Activated CD4-positive, alpha-beta T cell treated with anti-CD3 and anti-CD28 coated beads for 4 hours (primary cell): ENCODE data around the gene SEC14L2.
A peak's percentile ranks its signal among the peaks of the same experiment; 100 is the strongest.

Source experiments
- DNase-seq, 2 donors: peaks; one replicate each; pipeline ENCODE4 v3.0.0-alpha.2; 2020

SEC14L2 gene

DNA sequence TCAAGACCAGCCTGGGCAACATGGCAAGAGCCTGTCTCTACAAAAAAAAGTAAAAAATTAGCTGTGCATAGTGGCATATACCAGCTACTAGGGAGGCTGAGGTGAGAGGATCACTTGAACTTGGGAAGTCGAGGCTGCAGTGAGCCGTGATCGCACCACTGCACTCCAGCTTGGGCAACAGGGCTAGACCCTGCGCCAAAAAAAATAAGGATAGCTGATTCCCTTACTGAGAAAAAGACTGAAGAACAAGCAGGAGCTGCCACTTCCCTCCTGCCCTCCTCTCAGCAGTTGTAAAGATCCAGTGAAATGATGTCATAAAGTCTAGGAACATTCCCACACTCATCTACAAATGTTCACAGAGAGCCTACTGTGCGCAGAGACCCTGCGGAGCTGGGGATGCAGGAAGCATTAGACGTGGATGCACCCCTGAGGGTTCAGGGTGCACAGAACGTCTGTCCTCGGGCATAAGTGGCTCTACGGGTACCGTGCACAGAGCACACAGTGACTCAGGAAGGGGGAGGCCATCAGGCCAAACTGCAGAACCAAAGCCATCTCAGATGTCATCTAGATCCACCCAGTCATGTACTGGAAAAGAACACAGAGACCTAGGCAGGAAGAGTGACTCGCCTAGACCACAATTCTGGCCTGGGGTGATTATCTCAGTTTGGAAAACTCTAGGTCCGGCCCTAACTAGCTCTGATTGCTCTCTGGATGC is 11.7 kb downstream of the SEC14L2 start:
- DNase-seq, result no peak

- DNase-seq, result no peak
Observed at GRCh38 chr22:30411780-30412179, 15.0 kb downstream of the SEC14L2 start.

DNA sequence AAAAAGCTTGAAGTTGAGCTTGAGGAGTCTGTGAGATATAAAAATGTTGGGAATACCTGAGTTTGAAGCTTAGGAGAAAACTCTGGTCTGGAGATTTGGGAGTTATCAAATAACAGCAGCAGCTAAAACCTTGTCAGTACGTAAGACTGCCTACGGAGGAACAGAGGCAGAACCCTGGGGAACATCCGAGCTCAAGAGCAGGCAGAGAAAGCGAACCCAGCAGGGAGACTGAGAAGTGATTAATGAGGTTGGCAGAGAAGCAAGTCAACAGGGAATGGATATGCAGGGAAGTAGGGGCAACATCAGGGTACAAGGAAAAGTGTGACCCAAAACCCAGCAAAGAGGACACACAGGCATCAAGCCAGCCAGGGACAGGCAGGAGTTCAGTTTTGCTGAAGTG is 16.2 kb downstream of the SEC14L2 start:
- no peak for DNase-seq

DNA sequence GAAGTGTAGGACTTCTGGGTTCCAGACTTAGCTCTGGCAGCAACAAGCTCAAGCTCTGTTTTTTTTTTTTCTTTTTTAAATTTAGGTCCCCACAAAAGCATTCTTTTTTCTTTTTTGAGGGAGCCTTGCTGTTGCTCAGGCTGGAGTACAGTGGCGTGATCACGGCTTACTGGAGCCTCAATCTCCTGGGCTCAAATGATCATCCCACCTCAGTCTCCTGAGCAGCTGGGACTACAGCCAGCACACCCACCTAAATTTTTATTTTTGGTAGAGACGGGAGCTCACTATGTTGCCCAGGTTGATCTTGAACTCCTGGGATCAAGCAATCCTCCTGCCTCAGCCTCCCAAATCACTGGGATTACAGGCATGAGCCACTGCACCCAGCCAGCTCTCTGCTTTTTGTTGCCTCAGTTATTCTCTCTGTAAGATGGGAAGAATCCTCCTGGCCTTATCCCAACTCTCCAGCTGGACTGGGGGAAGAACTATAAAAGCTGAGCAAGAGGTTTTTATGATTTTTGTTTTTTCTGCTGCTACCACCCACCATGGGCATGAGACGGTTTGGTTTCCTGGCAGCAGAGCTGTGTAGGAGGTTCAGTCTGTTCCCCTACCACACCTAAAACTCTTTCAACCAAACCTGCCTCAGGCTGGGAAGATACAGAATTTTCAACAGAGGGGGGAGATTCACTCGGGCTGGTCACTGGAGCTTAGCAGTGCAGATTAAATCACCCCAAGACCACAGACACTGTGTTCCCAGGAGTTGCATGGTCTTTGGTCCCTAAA is 17.1 kb downstream of the SEC14L2 start:
- DNase-seq, result no peak

DNA sequence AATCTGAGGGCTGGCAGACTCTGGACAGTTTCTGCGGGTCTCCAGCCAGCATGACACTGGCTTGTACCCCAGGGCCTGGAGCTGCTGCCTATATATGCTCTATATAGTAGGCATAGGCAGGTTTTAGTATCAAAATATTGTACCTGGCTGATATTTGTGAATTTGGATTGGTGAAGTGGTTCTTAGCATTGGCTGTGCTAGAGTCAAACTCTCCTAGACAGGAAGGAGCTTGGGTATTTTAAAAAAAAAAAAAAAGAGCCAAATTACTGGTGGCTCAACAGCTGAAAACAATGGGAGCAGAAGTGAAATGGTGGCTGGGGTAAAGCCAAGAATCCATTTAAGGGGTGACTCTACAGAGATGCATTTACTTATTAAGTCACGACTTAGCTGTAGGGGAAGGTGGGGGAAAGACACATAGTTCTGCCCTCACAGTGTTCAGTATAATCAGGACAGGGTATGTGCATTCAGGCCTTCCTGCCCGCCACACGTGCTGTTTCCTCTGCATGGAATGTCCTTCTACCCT is 17.8 kb downstream of the SEC14L2 start:
- DNase-seq, result no peak

DNA sequence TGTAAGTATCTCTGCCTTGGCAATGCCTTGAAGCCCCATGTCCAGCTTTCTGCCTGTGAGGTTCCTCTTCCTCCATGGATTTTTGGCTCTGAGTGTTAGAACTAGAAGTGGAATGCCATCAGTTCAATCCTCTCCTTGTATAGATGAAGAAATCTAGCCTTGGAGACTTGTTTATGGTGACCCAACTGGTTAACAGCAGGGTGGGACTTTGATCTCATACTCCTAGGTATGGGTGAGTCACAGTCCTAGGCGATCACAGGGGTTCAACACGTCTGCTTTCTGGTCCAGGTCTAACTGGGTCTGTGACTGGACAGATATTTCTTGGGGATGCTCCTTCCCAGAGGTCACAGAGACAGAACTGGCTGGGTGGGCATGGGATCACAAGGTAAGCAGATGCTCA is 19.6 kb downstream of the SEC14L2 start:
- DNase-seq, result no peak

DNA sequence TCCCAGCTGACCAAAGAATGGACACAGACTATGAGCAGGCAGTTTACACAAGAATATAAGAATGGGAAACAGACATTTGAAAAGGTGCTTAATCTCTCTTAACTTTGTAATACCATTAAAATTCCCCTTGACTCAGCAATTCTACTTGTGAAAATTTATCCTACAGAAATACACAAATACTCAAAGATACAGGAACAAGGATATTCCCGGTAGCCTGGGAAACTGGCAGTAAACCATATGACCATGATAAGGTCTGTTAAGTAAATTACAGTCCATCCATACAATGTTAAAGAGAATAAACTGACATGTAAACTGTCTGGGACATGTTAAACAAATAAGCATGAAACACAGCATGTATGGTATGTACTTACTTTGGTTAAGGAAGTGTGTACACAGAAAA is 20.0 kb downstream of the SEC14L2 start:
- no peak for DNase-seq

DNA sequence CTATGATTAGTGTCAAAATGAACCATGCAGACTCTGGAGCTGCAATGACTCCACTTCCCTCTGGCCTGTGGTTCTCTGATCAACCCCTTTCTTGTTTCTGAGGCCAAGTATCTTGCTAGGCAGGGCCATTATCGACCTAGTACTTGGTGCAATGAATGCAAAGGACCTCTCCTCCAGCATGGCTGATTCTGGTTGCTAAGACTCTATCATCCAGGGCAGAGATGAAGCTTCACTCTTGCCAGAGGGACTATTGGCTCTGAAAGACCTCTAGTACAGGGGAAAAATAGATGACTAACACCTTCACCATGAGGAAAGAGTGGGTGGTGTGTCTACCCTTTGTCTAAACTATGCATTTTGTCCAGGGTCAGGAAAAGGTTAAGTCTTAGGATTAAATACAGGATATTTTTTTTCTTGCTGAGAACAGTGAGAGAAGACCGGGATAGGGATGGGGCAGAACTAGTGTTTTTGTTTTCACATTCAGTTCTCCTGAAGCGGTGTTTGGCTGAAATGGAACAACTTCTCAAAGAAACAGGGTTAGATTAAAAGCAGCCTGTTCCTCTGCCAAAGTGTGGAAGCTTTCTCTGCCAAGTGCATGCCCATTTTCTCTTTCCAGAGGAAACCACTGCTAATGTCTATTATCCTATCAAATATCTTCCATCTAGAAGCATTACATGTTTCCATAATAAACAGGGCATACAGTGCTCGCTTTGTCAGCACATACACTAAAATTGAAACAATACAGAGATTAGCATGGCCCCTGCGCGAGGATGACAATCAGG is 23.7 kb downstream of the SEC14L2 start:
- no peak for DNase-seq

- DNase-seq, result no peak
Observed at GRCh38 chr22:30421695-30422480, 25.1 kb downstream of the SEC14L2 start.

- DNase-seq, result peak; percentile 31 to 40
Observed at GRCh38 chr22:30422481-30423300, 25.9 kb downstream of the SEC14L2 start.

- DNase-seq, result peak; percentile 37 to 56
Observed at GRCh38 chr22:30423301-30423958, 26.6 kb downstream of the SEC14L2 start.

DNA sequence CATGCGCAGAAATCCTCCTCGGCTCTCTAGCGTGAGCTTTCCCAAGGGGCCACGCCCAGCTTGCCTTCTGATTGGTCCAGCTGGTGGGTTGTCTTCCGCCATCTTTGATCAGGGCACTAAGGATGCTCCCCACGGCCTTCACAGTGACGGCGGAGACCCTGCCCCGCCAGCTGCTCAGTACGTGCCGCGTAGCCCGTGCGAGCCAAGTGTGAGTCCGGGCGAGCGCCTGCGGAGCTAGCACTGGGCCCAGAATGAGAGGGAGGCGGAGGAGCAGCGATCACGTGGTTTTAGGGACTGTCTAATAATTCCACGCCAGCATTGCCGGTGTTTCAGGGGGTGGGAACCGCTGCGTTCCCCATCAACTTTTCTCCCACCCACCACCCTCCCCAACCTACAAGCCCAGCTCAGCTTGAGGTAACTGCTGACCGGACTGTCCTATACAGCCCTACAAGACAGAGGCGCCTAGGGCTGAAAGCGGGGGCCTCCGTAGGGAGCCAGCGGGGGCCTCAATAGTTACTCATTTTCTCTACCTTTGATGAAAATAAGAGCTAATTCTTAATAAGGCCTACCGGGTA is 27.2 kb downstream of the SEC14L2 start:
- DNase-seq, result peak; percentile 96 to 99

DNA sequence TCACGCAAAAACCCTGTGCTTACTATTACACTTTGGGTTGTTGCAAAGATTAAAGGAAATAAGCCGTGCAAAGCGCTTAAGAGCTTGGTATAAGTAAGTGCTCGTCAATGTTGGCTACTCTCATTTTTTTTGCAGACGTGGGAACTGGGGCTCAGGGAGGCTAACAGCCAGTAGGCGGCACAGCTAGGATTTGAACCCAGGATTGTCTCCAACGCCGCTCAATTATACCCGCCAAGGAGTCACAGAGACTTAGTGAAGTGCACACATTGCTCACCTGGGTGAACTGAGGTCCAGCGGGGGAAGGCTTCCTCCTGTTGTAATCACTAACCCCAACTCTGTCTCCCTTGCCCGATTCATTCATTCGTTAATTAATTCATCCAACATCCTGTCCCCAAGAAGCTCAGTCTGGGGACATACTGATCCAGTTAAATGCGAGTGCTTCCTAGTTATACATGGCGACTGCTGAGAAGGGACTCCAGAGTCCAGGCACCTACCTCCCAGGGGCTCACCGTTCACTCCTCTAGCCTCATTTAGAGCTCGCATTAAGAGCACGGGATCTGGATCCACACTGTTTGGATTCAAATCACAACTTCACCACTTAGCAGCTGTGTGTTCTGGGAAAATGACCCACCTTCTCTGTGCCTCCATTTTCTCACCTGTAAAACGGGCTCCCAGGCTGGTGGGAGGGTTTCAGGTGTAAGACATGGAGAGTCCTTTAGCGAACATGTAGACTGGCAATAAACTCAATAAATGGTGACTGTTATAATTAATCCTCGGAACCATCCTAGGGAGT is 27.9 kb downstream of the SEC14L2 start:
- no peak for DNase-seq

GRCh38 chr22:30425327-30425615 is 28.5 kb downstream of the SEC14L2 start:
- DNase-seq, result no peak

- peak; percentile 47 to 54 for DNase-seq
Observed at GRCh38 chr22:30425616-30426387, 29.0 kb downstream of the SEC14L2 start, which contains the start of gene MTFP1. Gene MTFP1 (plus strand): TSS chr22:30425768. CDS start chr22:30425880, 112 bp downstream.

- DNase-seq, result peak; percentile 87 to 90
Observed at GRCh38 chr22:30426388-30427353, 29.9 kb downstream of the SEC14L2 start.

DNA sequence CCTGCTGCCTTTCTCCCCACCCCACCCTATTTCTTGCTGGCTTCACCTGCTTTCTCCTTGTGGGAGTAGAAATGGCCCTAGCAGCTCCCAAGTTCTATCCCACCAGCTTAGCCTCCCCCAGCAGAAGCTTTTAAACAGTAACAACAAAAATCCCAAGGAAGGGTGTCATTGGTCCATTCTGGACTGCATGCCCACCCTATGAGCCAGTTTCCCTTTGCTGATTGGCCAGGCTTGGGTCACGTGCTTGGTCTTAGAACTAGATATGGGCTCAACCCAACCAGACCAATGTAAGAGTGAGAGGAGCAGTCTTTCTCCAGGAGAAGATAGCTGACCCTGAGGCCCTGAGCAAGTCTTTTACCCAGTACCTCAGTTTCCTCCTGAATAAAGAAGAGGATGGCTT is 31.1 kb downstream of the SEC14L2 start:
- DNase-seq, result no peak

DNA sequence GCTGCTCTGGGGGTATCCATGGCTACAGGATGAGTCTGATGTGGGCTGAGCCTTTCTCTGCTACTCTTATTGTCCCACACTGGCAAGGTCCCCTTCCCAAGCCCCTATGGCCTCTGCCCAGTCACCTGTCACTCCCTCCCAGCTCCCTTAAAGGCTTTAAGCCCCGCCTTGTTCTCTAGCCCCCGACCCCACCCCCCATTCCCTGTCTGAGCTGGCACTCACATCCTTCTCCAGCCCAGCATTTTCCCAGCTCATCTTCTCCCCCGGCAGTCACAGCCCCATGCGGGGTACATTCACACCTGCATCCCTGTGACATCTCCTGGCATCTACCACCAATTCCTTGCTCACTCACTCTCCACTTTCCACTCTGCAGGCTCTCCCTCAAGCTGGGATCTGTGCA is 33.1 kb downstream of the SEC14L2 start:
- no peak for DNase-seq
